Stimulated activated CD8-positive, alpha-beta memory T cell treated with anti-CD3 and anti-CD28 coated beads, Interleukin-7, amount 100 ng/mL, for 24 hours (primary cell): ENCODE measurements around the gene HS6ST3.

ENCODE experiments used
- DNase-seq: peaks from one replicate; pipeline ENCODE4 v3.0.0-alpha.2; 2020; ENCODE audit warnings: low read depth

HS6ST3 gene

GRCh38 chr13:96793404-96793755, 703.5 kb downstream of the HS6ST3 start:
- no peak for DNase-seq

GRCh38 chr13:96794669-96795068, 704.8 kb downstream of the HS6ST3 start:
- DNase-seq: no peak

DNA sequence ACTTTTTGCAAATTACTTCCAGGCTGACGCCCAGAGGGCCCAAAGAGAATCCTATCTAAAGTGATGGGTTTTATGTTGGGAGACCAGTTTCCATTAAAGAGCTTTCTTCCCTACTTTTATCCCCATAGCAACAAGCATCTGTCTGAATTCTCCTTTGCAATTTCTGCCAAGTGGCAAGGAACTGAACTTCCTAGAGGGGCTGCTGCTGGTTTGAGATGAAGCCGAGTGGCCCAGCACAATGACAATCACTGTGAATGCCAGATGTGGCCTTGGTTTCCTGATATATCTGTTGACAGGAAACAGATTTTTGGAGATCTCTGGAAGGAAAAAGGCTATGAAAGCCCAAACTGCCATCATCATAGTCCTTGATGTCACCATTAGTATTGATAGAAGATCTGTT, 705.8 kb downstream of the HS6ST3 start:
- DNase-seq: no peak

GRCh38 chr13:96796091-96796633, 706.3 kb downstream of the HS6ST3 start:
- DNase-seq: no peak

DNA sequence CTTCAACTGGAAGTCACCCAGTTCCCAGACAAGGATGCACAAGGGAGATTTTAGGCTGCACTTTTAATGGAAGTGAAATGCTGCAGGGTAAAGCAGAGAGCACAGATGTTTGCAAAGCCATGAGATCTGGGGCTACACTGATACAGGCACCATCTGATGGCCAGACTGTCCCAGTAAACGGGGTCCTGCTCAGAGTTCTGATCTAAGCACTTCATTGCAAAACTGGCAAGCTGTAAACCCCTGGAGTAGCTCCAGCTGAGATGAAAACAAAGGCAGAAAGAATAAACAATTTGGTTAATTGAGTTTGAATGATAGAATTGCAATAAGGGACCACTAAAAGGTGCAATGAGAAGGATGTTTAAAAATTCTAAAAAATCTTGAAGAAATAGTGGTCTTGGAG, 707.2 kb downstream of the HS6ST3 start:
- no peak for DNase-seq

DNA sequence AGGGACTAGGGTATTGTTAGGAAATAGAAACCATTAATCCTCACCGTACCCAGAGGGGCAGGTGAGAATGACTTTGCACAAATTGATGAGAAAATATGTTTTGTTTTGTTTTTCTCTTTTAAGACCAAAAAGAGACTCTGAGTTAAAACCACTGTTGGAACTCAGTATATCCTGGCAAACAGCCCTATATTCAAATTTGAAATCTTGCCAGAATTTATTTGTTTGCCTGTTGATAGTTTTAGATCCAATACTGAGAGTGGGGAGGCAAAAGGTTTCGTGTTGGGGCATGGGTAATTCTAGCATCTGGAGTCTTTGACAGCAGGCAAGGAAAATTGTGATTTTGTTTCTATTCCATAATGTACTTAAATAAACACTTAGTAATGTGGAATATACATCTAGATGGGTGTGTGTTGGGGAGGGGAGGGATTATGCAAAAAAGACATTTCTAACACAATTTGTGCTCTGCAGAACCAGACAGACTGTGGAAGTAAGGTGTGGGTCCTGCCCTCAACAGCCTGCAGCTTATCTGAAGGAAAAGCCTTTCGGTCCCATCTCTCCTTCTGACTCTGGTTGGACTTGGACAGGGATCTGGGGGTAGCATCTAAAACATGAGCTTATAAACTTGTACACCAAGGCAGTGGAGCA, 713.7 kb downstream of the HS6ST3 start:
- DNase-seq: no peak

GRCh38 chr13:96804174-96804573, 714.3 kb downstream of the HS6ST3 start:
- no peak for DNase-seq

DNA sequence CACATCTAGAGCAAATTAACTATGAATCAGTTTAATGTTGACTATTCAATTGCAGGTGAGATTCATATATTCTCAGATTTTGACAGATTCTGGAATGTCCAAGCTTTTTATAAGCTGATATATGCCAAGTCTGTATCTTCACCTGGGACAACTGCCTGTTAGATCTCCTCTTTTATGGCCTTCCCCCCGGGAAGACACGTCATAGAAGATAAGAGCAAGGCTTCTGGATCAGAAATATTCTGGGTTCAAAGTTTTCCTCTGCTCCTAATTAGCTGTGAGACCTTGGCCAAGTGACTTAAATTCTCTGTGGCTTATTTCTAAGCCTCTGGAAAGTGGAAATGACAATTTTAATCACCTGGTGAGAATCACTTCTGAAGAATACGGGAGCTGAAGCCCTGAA, 716.8 kb downstream of the HS6ST3 start:
- no peak for DNase-seq

DNA sequence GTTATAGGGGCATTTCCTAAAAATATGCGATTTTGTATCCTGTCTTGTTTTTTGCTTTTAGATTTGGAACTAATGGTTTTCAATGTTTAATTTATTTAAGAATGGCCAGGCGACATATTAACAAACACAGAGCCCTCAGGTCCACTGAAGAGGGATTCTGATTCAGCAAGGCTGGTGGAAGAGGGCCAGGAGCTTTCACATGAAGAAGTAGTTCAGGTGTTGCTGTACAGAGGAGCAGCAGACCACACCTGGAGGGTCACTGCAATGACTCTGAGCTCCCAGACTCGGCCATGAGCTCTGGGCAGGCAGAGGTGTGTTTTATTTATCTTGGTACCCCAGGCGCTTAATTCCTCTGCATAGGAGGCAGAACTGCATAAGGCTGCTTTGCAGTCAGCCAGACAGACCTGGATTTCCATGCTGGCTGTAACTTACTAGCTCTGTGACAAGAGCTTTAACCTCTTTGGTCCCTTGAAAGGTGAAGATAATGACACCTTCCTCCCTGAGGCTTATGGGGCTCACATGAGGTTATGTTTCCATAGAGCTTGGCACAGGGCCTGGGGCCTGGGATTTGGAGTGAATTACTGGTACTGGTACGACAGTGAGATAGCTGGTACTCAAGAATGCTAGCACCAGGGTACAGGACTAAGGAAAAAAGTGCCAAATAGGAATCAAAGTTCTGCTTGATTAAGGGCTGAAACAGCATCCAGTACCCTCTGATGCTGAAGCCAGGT, 719.6 kb downstream of the HS6ST3 start:
- DNase-seq: no peak

DNA sequence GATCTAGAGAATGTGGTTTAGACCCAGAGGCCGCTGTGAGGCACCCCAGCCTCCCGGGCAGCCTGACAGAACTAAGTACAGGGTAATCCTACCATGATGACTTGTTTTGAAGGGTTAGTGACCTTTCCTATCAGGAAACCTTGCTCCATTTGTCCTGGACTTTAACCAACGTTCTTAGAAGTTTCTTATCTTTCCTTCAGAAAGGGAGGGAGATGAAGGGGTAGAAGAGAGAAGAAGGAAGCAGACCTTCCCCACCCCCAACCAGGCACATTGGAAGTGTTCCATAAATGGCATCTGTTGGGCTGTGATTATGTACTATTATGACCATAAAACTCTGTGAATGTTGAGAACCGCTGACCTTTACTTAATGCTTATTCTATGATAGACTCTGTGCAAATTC, 720.2 kb downstream of the HS6ST3 start:
- no peak for DNase-seq

- DNase-seq: no peak
Measured at GRCh38 chr13:96811049-96811448, 721.1 kb downstream of the HS6ST3 start.

DNA sequence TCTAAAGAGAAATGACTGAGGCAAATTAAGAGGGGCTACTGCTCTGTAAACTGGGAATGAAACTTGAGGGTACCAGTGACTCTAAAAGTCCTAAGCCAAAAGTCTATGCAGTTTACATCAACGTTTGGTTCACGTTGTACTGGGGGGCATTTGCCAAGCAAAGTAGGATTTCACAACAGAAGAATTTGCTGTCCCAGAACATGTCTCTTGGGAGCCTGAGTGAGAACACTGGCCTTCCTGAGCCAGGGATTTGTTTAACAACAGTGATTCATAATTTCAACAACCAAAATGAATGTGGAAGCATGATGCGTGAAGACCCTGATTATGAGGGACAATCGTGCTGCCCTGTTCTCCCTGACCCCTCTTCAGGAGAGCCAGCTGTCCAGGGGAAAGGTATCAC, 726.4 kb downstream of the HS6ST3 start:
- DNase-seq: no peak

- no peak for DNase-seq
Measured at GRCh38 chr13:96816874-96817273, 727.0 kb downstream of the HS6ST3 start.

DNA sequence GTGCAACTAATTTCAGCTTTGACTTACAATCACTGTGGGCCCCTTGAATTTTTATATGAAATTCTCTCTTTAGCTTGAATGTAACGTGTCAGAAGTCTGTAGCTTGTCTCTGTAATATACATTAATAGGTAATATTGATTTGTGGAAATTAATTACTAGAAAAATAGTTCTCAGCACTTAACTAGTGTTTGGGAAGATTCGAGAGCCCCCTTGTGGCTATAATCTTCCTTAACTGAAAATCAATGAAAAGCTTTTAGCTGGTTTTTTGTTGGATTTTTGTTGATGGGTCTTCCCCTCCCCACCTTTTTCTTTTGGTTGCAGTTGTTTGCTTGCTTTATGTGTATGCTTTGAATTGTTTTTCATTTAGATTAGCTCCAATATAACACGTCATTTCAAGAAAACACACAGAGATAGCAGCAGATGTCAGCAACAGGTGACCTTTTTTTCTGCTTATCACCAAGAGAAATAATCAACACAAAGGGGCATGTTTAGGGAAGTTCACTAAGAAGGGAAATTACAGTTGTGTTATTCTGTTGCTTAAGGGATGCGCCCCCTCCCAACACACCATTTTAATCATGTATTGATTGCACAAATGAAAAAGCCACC, 727.5 kb downstream of the HS6ST3 start:
- DNase-seq: no peak

DNA sequence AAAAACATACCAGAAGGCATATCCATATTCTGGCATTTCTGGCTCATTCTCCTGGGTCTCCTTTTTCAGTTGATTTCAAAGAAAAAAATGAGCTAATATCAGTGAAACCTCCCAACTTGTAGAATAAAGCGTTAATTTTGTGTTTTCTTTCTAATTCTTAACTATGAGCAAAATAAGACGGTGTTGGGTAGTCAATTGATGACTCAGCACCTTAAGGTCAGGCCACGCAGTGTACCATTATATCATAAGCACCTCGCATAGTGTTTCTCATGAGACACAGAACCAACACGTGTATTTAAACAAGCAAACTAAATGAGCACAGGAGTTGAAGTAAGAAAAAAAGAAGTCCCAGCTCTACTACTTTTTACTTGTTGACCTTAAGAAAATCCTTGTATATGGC, 729.5 kb downstream of the HS6ST3 start:
- no peak for DNase-seq

GRCh38 chr13:96821381-96821780, 731.5 kb downstream of the HS6ST3 start:
- no peak for DNase-seq

DNA sequence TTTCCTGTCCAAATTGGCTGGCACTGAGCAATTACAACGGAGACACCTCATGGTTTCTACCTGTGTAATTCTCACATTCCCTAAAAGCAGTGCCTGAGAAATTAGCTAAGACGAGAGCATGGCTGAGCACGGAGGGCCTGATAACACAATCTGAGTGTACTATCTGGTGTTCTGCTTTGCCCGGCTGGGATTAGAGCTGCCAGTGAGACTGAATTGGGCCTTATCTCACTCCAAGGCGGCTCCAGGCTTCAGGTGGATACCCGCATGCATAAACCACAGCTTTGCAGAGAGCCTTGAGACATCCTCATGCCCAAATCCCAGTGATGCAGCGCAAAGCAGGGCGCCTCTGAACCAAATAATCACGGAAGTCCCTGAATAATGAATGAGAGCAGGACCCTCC, 732.1 kb downstream of the HS6ST3 start:
- no peak for DNase-seq

- DNase-seq: no peak
Measured at GRCh38 chr13:96822895-96823294, 733.0 kb downstream of the HS6ST3 start.

GRCh38 chr13:96824140-96824539, 734.2 kb downstream of the HS6ST3 start:
- no peak for DNase-seq

GRCh38 chr13:96825653-96826052, 735.7 kb downstream of the HS6ST3 start:
- DNase-seq: no peak

DNA sequence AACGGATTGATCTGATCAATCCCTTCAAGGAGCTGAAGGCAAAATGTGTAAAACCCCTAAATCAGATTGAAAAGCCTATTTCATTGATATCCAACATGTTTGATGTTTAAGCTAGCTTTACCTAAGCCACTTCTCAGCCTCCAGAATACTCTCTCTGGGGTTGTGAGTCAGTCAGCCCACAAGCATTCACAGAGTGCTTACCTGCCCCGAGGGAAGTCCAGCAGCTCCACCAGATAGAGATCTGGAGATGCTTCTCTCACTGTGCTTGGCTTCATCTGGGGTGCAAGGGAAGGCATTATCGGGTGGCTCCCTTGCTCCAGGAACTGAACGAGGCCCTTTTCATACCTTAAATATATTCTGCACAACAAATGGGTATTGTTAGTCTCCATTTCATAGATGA, 744.7 kb downstream of the HS6ST3 start:
- no peak for DNase-seq

GRCh38 chr13:96835546-96835945, 745.6 kb downstream of the HS6ST3 start:
- DNase-seq: no peak

DNA sequence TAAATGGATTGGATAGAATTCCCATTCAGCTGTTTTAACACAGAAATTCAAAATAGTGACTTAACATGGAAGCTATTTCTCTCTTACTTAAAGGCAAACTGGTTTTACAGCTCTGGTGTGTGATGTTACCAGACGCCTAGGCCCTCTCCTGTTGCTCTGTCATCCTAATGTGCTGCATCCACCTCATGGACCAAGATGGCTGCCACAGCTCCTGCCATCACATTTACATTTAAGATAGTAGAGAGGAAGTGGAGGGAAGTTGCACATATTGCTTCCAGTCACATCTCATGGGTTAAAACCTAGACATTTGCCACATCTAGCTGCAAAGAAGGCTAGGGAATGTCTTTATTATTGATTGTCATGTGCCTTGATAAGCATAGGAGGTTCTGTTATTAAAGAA, 746.8 kb downstream of the HS6ST3 start:
- DNase-seq: no peak
